Peyer's patch (tissue), 4 donors: Measurements from ENCODE around the gene SCP2. TPM values are rescaled to one million over a fixed set of nuclear protein-coding genes. Genes with fewer than 3 reads are reported as not detected.
A peak's percentile ranks its signal among the peaks of the same experiment; 100 is the strongest.
"Not testable (repeated sequence)": the region's sequence is repeated elsewhere in the genome, so short reads cannot be mapped to it uniquely, and the experiment has no call there.

ENCODE experiments used
- DNase-seq, 3 donors: peaks; one replicate each; pipeline ENCODE4 v3.0.0-alpha.2; 2017 to 2019
- H3K27ac ChIP-seq, 4 donors: fragments of 200-600 bp; sonication (generic); one replicate each; pipeline ENCODE4 v1.5.1; 2016 to 2019
- H3K27me3 ChIP-seq, 2 donors: fragments of 200-600 bp; sonication (generic); one replicate each; pipeline ENCODE4 v1.5.1; 2019
- H3K36me3 ChIP-seq, 3 donors: fragments of 200-600 bp; sonication (generic); one replicate each; pipeline ENCODE4 v1.5.1; 2016 to 2019
- H3K4me1 ChIP-seq, 4 donors: fragments of 200-600 bp; sonication (generic); one replicate each; pipeline ENCODE4 v1.5.1; 2016 to 2019
- H3K4me3 ChIP-seq, 4 donors: fragments of 200-600 bp; sonication (generic); 1 replicate in 3 of 4; 2 replicates in 1 of 4; pipeline ENCODE4 v1.5.1; 2016 to 2019; ENCODE audit warnings: mild to moderate bottlenecking in 1 of 4
- H3K9me3 ChIP-seq, 4 donors: fragments of 200-600 bp; sonication (generic); one replicate each; pipeline ENCODE4 v1.5.1; 2016 to 2019; ENCODE audit warnings: mild to moderate bottlenecking in 1 of 4
- POLR2A ChIP-seq, 2 donors: fragments of 450-650 bp; IDR thresholded peaks; one replicate each; pipeline ENCODE4 v1.5.1; 2017; ENCODE audit warnings: antibody characterized with exemption in 2 of 2, mild to moderate bottlenecking in 2 of 2, moderate library complexity in 2 of 2
- total RNA-seq, 4 donors: library from RNA; depleted of rRNA; stranded (reverse); fragments of >200 nt; gene quantifications; one replicate each; pipeline ENCODE4 v1.1.0, GENCODE V29; 2016
- TF ChIP-seq, protein P1 (sequence below), 6 experiments: fragments of 450-650 bp in 4 of 6; fragments of 200-600 bp in 2 of 6; sonication (generic) in 1 of 6; IDR thresholded peaks; one replicate each; pipeline ENCODE4 v1.5.1; 2017 to 2019; ENCODE audit warnings: antibody characterized with exemption in 6 of 6, mild to moderate bottlenecking in 3 of 6, moderate library complexity in 1 of 6

Gene SCP2
- total RNA-seq, 4 donors from 2014 or later = 161 to 402 (median 219) TPM

DNA sequence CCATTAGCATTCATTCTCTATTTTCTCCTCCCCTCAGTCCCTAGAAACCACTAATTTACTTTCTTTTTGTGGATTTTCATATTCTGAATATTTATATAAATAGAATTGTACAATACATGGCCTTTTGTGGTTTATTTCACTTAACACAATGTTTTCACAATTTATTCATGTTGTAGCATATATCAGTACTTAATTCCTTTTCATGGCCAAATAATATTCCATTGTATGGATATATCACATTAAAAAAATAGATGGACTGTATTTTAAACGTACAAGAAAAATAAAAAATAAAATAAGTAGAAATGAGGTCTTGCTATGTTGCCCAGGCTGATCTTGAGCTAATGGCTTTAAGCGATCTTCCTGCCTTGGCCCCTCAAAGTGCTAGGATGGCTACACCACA lies 25.0 kb downstream of the SCP2 start:
- H3K36me3 ChIP-seq = peaks cover 0 to 23% (median 0%) of the 10 kb centered on the region in 3 donors
- TF ChIP-seq, protein P1, sequence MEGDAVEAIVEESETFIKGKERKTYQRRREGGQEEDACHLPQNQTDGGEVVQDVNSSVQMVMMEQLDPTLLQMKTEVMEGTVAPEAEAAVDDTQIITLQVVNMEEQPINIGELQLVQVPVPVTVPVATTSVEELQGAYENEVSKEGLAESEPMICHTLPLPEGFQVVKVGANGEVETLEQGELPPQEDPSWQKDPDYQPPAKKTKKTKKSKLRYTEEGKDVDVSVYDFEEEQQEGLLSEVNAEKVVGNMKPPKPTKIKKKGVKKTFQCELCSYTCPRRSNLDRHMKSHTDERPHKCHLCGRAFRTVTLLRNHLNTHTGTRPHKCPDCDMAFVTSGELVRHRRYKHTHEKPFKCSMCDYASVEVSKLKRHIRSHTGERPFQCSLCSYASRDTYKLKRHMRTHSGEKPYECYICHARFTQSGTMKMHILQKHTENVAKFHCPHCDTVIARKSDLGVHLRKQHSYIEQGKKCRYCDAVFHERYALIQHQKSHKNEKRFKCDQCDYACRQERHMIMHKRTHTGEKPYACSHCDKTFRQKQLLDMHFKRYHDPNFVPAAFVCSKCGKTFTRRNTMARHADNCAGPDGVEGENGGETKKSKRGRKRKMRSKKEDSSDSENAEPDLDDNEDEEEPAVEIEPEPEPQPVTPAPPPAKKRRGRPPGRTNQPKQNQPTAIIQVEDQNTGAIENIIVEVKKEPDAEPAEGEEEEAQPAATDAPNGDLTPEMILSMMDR (IDR thresholded peaks at IDR 0.05) = no peak
- TF ChIP-seq POLR2A (IDR thresholded peaks at IDR 0.05) = no peak
- H3K9me3 ChIP-seq = no peaks in the 10 kb centered on the region

GRCh38 chr1:52955129-52955970 lies 28.3 kb downstream of the SCP2 start:
- no peak overlapping the region for H3K27ac ChIP-seq
- TF ChIP-seq, protein P1 (IDR thresholded peaks at IDR 0.05) = no peak
- TF ChIP-seq POLR2A (IDR thresholded peaks at IDR 0.05) = no peak

More for the DNA sequence above, 25.0 kb downstream of the SCP2 start:
- Histone ChIP-seq H3K27me3 (no peaks in the 10 kb centered on the region), H3K4me3 (no peak overlapping the region), H3K4me1 (no peaks in the 10 kb centered on the region), H3K27ac (no peak overlapping the region)
- no peak for DNase-seq

DNA sequence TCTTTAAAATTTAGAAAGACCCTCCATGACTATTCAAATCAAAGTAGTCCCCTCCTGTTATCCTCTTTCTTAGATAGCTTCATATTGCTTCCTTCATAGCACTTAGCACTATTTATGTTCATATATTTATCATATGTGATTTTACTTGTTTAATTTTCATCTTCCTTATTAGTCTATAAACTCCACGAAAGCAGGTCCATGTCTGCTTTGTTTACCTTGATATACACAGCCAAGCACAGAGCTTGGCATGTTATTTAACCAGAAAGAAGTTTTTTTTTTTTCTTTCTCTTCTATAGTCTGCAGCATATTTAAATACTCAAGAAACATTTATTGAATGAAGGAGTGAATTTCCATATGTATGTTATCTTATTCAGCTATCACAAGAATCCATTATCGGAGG lies 36.0 kb downstream of the SCP2 start:
- Histone ChIP-seq H3K36me3 (peaks cover 0 to 47% (median 0%) of the 10 kb centered on the region in 3 donors), H3K4me3 (no peak overlapping the region), H3K4me1 (no peaks in the 10 kb centered on the region), H3K27me3 (no peaks in the 10 kb centered on the region), H3K27ac (no peak overlapping the region), H3K9me3 (no peaks in the 10 kb centered on the region)
- no peak for DNase-seq
- TF ChIP-seq, protein P1 (IDR thresholded peaks at IDR 0.05) = no peak
- no peak for TF ChIP-seq POLR2A (IDR thresholded peaks at IDR 0.05)

More at GRCh38 chr1:52955129-52955970, 28.3 kb downstream of the SCP2 start:
- H3K27me3 ChIP-seq = no peaks in the 10 kb centered on the region
- no peaks in the 10 kb centered on the region for H3K4me1 ChIP-seq
- DNase-seq = no peak
- no peaks in the 10 kb centered on the region for H3K9me3 ChIP-seq
- H3K36me3 ChIP-seq = peaks cover 0 to 31% (median 0%) of the 10 kb centered on the region in 3 donors
- H3K4me3 ChIP-seq = no peak overlapping the region

GRCh38 chr1:52967666-52968065 lies 40.6 kb downstream of the SCP2 start:
- peaks cover 0 to 21% (median 0%) of the 10 kb centered on the region in 3 donors for H3K36me3 ChIP-seq
- H3K27ac ChIP-seq = no peak overlapping the region

GRCh38 chr1:52969234-52969633 lies 42.2 kb downstream of the SCP2 start:
- not testable (repeated sequence) for H3K27ac ChIP-seq, H3K27me3 ChIP-seq, H3K9me3 ChIP-seq, H3K4me3 ChIP-seq, DNase-seq
- Histone ChIP-seq H3K36me3 (peaks cover 0 to 15% (median 0%) of the 10 kb centered on the region in 3 donors), H3K4me1 (peaks cover 0 to 13% (median 0%) of the 10 kb centered on the region in 4 donors)

More at GRCh38 chr1:52967666-52968065, 40.6 kb downstream of the SCP2 start:
- Histone ChIP-seq H3K4me3 (no peak overlapping the region), H3K4me1 (peaks cover 0 to 9% (median 0%) of the 10 kb centered on the region in 4 donors), H3K27me3 (no peaks in the 10 kb centered on the region), H3K9me3 (no peaks in the 10 kb centered on the region)
- TF ChIP-seq, protein P1 (IDR thresholded peaks at IDR 0.05) = peak in 1 of 6 experiments; percentile 2
- no peak for TF ChIP-seq POLR2A (IDR thresholded peaks at IDR 0.05)
- no peak for DNase-seq

DNA sequence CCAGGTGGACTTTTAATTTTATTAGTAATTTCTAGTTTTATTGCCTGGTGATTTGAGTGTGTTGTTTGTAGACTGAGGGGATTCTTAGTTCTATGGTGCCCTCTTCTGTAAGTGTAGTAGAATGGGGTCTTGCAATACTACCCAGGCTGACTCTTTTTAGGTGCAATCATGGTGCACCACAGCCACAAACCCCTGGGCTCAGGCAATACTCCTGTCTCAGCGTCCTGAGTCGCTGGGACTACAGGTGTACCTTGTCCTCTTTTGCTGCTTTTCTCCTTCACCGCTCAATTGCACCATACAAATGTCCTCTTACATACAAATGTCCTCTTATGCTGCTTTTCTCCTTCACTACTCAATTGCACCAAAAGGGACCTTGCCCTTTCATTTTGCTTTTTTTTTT lies 43.1 kb downstream of the SCP2 start:
- no peak overlapping the region for H3K27ac ChIP-seq
- H3K4me1 ChIP-seq = peaks cover 0 to 13% (median 0%) of the 10 kb centered on the region in 4 donors
- peaks cover 0 to 17% (median 0%) of the 10 kb centered on the region in 3 donors for H3K36me3 ChIP-seq
- no peaks in the 10 kb centered on the region for H3K9me3 ChIP-seq
- no peaks in the 10 kb centered on the region for H3K27me3 ChIP-seq
- no peak overlapping the region for H3K4me3 ChIP-seq
- DNase-seq = no peak
- TF ChIP-seq, protein P1 (IDR thresholded peaks at IDR 0.05) = peak in 2 of 6 experiments; percentile 8 to 17
- no peak for TF ChIP-seq POLR2A (IDR thresholded peaks at IDR 0.05)
